Stimulated activated CD4-positive, alpha-beta T cell treated with anti-CD3 and anti-CD28 coated beads, Interleukin-12 subunit alpha, Interleukin-12 subunit beta, amount 100 ng/mL, for 24 hours (primary cell): ENCODE data around the gene PCDHGB2.
"Not testable (repeated sequence)": the region's sequence is repeated elsewhere in the genome, so short reads cannot be mapped to it uniquely, and the experiment has no call there.

Source experiments
- DNase-seq, 2 experiments: peaks; one replicate each; pipeline ENCODE4 v3.0.0-alpha.2; 2020; ENCODE audit warnings: low read depth in 2 of 2

PCDHGB2 gene

DNA sequence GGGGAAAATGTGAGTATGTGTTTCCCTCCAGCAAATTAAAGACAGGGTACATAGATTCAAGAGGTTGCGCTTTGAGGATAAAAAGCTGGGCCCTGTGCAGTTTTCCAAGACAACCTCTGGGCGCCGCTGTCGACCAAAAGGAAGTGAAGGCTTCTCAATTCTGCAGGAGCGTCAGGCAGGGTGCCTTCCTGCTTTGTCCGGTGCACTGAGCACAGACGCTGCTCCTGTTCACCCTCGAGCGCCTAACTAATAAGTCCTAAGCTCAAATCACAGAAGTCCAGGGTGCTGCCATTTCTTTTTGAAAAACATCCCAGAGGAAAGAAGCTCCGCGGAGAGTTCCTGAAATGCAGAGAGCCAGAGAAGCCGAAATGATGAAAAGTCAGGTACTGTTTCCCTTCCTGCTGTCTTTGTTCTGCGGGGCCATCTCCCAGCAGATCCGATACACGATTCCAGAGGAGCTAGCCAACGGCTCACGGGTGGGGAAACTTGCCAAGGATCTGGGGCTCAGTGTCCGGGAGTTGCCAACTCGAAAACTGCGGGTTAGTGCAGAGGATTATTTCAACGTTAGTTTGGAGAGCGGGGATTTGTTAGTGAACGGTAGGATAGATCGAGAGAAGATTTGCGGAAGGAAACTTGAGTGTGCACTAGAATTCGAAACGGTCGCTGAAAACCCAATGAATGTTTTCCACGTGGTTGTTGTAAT lies 9.7 kb upstream of the PCDHGB2 start, which contains the start of gene PCDHGB1:
Gene PCDHGB1 (plus strand): TSS at position 183 of the 703 bp plus-strand sequence. CDS start 162 bp downstream, at position 345.
- no peak for DNase-seq

DNA sequence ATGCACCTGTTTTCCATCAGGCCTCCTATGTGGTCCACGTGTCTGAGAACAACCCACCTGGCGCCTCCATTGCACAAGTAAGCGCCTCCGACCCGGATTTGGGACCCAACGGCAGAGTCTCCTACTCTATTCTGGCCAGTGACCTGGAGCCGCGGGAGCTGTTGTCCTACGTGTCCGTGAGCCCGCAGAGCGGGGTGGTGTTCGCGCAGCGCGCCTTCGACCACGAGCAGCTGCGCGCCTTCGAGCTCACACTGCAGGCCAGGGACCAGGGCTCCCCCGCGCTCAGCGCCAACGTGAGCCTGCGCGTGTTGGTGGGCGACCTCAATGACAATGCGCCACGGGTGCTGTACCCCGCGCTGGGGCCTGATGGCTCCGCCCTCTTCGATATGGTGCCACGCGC lies 8.2 kb upstream of the PCDHGB2 start:
- no peak for DNase-seq

DNA sequence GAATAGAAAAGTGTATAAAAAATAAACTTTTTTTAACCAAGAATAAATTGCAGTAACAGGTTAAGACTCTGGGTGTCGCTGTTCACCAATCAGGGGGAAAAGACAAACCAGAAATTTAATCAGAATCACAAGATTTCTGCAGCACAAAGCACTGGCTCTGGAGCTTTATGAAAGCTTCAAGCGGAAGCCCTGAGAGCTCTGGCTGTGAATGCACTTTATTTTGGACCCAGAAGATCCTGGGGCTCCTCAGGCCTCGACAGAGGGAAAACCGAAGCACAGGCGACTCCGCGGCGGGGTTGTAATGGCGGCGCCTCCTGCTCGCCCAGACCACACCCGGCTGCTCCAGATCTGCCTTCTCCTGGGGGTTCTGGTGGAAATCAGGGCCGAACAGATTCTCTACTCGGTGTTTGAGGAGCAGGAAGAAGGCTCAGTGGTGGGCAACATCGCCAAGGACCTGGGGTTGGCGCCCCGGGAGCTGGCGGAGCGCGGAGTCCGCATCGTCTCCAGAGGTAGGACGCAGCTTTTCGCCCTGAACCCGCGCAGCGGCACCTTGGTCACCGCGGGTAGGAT lies 4.8 kb upstream of the PCDHGB2 start, which contains the start of gene PCDHGA4:
Gene PCDHGA4 (plus strand): TSS at position 122 of the 570 bp plus-strand sequence. CDS start 87 bp downstream, at position 209.
- no peak for DNase-seq

DNA sequence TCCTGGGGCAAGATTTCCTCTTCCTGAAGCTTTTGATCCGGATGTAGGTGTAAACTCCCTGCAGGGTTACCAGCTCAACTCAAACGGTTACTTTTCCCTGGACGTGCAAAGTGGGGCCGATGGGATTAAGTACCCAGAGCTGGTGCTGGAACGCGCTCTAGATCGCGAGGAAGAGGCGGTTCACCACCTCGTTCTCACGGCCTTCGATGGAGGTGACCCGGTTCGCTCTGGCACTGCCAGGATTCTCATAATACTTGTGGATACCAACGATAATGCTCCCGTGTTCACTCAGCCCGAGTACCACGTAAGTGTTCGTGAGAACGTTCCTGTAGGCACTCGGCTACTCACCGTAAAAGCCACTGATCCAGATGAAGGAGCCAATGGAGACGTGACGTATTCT lies 4.2 kb upstream of the PCDHGB2 start:
- no peak for DNase-seq

DNA sequence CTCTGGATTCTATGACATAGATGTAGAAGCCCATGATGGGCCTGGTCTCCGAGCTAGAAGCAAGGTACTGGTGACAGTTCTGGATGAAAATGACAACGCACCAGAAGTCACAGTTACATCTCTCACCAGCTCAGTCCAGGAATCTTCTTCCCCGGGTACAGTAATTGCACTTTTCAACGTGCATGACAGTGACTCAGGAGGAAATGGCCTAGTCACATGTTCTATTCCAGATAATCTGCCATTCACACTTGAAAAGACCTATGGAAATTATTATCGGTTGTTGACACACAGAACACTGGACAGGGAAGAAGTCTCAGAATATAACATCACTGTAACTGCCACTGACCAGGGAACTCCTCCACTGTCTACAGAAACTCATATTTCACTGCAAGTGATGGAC lies 3.7 kb upstream of the PCDHGB2 start:
- DNase-seq, result no peak

DNA sequence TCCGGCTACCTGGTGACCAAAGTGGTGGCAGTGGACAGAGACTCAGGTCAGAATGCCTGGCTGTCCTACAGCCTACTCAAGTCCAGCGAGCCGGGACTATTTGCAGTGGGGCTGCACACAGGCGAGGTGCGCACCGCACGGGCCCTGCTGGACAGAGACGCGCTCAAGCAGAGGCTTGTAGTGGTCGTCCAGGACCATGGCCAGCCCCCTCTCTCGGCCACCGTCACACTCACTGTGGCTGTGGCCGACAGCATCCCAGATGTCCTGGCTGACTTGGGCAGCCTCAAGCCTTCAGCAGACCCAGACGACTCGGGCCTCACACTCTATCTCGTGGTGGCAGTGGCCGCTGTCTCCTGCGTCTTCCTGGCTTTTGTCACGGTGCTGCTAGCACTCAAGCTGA lies 2.8 kb upstream of the PCDHGB2 start:
- no peak for DNase-seq

DNA sequence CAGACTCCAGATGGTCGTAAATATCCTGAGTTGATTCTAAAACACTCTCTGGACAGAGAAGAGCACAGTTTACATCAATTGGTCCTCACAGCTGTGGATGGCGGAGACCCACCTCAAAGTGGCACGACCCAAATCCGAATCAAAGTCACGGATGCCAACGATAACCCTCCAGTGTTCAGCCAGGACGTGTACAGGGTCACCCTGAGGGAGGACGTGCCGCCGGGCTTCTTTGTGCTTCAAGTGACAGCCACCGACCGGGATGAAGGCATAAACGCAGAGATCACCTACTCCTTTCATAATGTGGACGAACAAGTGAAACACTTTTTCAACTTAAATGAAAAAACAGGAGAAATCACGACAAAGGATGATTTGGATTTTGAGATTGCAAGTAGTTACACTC lies 891 bp downstream of the PCDHGB2 start:
- DNase-seq, result no peak

DNA sequence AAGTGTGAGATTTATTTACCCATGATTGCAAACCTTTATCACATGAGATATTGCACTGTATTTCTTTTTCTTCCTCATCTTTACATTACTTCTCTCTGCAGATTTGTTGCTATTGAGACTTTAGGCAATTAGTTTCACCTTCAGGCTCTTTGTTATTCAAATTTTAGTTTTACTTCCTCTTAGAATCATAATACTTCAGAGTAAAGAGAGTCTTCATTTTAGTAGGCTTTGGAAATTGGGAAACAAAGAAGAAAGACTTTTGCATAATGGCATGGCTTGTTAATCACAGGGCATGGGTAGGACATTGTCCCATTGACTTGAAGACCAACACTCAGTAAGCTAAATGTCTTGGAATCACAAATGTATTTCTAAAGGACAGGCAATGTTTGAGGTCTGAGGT lies 2.9 kb downstream of the PCDHGB2 start:
- DNase-seq, result no peak

DNA sequence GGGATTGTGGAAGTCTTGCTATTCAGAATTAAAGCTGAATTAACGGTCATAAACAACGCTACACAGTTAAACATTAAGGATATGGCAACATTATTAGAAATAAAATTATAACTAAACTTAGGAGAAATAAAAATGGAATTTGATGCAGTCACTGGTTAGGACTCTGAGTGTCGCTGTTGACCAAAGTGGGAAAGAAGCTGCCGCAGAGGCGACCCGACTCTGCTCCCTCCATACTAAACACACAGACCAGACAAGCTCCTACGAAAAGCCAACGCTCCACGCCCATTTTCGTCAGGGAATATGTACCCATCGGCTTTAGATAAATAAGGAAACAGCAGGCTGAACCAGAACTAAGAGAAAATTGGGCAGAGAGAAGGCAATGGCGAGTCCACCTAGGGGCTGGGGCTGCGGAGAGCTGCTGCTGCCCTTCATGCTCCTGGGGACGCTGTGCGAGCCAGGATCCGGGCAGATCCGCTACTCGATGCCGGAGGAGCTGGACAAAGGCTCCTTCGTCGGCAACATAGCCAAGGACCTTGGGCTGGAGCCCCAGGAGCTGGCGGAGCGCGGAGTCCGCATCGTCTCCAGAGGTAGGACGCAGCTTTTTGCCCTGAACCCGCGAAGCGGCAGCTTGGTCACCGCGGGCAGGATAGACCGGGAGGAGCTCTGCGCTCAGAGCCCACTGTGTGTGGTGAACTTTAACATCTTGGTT lies 4.3 kb downstream of the PCDHGB2 start, which contains the start of gene PCDHGA5:
Gene PCDHGA5 (plus strand): TSS at position 211 of the 709 bp plus-strand sequence. CDS start 169 bp downstream, at position 380.
- no peak for DNase-seq

DNA sequence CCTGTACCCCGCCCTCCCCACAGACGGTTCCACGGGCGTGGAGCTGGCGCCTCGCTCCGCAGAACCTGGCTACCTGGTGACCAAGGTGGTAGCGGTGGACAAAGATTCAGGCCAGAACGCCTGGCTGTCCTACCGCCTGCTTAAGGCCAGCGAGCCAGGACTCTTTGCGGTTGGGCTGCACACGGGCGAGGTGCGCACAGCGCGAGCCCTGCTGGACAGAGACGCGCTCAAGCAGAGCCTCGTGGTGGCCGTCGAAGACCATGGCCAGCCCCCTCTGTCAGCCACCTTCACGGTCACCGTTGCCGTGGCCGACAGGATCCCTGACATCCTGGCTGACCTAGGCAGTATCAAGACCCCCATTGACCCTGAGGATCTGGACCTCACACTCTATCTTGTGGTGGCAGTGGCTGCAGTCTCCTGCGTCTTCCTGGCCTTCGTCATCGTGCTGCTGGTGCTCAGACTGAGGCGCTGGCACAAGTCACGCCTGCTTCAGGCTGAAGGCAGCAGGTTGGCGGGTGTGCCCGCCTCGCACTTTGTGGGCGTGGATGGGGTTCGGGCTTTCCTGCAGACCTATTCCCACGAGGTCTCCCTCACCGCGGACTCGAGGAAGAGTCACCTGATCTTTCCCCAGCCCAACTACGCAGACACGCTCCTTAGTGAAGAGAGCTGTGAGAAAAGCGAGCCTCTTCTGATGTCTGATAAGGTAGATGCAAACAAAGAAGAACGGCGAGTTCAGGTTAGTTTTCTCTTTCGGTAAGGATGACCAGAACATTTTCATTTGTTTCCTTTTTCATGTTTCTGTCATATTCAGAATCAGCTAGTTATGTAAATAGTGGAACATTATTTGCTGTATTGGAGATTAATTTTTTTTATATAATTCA lies 6.5 kb downstream of the PCDHGB2 start:
- DNase-seq, result no peak

DNA sequence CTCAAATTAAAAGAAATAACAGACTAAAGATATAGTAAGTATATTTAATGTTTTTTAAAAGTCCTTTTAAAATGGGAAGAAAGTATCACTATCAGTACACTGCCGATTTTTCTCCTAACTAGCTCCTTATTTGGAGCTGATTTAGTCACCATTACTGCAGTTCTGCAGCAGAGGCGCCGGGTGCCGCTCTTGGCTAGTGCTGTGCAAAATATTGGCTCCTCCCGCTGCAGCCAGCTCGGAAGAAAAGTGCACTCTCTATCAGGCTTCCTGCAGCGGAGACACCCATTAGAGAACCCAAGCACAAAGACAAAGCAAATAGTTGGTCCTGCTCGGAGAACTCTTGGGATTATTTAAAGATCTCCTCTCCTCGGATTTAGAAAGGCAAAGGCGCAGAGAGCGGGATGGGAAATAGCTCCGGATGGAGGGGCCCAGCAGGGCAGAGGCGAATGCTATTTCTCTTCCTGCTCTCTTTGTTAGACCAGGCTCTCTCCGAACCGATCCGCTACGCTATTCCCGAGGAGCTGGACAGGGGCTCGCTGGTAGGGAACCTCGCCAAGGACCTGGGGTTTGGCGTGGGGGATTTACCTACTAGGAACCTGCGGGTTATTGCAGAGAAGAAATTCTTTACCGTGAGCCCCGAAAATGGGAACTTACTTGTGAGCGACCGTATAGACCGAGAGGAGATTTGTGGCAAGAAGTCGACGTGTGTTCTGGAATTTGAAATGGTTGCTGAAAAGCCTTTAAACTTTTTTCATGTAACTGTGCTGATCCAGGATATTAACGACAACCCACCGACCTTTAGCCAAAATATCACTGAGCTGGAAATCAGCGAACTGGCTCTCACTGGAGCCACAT lies 10.4 kb downstream of the PCDHGB2 start, which contains the start of gene PCDHGB3:
Gene PCDHGB3 (plus strand): TSS at position 249 of the 855 bp plus-strand sequence. CDS start 153 bp downstream, at position 402.
- no peak for DNase-seq

DNA sequence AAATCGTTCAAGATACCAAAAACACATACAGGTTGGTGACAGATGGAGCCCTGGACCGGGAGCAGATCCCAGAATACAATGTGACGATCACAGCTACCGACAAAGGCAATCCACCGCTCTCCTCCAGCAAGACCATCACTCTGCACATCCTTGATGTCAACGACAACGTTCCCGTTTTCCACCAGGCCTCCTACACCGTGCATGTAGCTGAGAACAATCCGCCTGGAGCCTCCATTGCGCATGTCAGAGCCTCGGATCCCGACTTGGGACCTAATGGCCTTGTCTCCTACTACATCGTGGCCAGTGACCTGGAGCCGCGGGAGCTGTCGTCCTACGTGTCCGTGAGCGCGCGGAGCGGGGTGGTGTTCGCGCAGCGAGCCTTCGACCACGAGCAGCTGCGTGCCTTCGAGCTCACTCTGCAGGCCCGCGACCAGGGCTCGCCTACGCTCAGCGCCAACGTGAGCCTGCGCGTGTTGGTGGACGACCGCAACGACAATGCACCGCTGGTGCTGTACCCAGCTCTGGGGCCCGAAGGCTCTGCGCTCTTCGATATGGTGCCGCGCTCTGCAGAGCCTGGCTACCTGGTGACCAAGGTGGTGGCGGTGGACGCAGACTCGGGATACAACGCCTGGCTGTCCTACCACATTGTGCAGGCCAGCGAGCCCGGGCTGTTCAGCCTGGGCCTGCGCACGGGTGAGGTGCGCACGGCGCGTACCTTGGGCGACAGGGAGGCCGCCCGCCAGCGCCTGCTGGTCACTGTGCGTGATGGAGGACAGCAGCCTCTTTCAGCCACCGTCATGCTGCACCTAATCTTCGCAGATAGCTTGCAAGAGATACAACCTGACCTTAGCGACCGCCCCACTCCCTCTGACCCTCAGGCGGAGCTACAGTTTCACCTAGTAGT lies 12.0 kb downstream of the PCDHGB2 start:
- no peak for DNase-seq

DNA sequence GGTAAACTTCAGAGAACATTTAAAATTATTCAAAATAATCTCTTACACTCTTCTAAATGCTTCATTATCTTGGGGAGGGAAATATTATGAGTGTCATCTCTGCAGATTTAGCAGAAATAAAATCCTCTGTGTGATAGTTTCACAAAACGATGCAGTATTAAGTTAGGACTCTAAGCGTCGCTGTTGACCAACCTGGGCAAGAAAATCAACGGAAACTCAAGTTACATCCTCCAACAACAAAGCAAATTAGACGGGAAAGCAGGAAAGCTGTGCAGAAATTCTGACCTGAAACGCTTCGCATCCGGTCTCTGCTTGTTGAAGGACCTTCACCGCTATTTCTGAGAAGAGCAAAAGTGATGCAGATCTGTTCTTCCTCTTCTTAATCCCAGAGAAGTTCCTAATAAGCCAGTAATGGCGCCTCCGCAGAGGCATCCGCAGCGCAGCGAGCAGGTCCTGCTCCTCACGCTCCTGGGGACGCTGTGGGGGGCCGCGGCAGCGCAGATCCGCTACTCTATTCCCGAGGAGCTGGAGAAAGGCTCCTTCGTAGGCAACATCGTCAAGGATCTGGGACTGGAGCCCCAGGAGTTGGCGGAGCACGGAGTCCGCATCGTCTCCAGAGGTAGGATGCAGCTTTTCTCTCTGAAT lies 14.0 kb downstream of the PCDHGB2 start, which contains the start of gene PCDHGA6:
Gene PCDHGA6 (plus strand): TSS at position 219 of the 645 bp plus-strand sequence. CDS start 193 bp downstream, at position 412.
- DNase-seq, result no peak

DNA sequence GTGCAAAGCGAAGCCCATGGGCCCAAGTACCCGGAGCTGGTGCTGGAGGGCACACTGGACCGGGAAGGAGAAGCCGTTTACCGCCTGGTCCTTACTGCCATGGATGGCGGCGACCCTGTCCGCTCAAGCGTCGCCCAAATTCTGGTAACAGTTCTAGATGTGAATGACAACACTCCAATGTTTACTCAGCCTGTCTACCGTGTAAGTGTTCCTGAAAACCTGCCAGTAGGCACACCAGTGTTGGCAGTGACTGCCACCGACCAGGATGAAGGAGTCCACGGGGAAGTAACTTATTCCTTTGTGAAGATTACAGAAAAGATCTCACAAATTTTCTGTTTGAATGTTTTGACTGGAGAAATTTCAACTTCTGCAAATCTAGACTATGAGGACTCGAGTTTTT lies 14.8 kb downstream of the PCDHGB2 start:
- DNase-seq, result no peak

DNA sequence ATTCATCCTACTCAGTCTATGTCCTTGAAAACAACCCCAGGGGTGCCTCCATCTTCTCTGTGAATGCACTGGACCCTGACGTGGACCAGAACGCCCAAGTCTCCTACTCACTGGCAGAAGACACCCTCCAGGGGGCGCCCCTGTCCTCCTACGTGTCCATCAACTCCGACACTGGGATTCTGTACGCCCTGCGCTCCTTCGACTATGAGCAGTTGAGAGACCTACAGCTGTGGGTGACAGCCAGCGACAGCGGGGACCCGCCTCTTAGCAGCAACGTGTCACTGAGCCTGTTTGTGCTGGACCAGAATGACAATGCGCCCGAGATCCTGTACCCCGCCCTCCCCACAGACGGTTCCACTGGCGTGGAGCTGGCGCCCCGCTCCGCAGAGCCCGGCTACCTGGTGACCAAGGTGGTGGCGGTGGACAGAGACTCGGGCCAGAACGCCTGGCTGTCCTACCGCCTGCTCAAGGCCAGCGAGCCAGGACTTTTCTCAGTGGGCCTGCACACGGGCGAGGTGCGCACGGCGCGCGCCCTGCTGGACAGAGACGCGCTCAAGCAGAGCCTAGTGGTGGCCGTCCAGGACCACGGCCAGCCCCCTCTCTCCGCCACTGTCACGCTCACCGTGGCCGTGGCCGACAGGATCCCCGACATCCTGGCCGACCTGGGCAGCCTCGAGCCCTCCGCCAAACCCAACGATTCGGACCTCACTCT lies 15.8 kb downstream of the PCDHGB2 start:
- not testable (repeated sequence) for DNase-seq

DNA sequence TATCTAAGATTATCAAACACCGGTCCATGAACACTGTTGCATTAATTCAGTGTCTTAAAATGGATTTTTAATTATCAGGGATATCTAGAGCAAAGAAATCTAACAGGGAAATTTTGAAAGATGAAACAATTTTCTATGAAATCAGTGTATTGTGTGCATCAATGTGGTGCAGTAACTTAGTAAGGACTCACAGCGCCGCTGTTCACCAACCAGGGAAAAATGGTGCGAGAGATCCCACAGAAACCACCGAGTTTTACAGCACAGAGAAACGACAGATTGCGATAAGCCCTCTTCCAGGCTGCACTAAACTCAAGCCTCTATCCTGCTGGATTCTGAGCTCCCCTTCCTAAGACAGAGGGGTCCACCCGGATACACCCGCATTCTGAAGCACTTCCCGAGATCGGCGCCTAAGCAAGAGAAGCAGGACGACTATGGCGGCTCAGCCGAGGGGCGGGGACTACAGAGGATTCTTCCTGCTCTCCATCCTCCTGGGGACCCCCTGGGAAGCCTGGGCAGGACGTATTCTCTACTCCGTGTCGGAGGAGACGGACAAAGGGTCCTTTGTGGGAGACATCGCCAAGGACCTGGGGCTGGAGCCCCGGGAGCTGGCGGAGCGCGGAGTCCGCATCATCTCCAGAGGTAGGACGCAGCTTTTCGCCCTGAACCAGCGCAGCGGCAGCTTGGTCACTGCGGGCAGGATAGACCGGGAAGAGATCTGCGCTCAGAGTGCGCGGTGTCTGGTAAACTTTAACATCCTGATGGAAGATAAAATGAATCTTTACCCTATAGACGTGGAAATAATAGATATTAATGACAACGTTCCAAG lies 22.9 kb downstream of the PCDHGB2 start, which contains the start of gene PCDHGA7:
Gene PCDHGA7 (plus strand): TSS at position 274 of the 826 bp plus-strand sequence. CDS start 158 bp downstream, at position 432.
- no peak for DNase-seq

DNA sequence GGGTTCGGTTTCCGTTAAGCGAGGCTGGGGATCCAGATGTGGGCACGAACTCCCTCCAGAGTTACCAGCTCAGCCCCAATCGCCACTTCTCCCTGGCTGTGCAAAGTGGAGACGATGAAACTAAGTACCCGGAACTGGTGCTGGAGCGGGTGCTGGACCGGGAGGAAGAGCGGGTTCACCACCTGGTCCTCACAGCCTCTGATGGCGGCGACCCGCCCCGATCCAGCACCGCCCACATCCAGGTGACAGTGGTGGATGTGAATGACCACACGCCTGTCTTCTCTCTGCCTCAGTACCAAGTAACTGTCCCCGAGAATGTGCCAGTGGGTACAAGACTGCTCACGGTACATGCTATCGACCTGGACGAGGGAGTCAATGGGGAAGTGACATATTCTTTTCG lies 23.6 kb downstream of the PCDHGB2 start:
- DNase-seq, result no peak
